ENCODE results near the gene RNPEPL1.

DNA sequence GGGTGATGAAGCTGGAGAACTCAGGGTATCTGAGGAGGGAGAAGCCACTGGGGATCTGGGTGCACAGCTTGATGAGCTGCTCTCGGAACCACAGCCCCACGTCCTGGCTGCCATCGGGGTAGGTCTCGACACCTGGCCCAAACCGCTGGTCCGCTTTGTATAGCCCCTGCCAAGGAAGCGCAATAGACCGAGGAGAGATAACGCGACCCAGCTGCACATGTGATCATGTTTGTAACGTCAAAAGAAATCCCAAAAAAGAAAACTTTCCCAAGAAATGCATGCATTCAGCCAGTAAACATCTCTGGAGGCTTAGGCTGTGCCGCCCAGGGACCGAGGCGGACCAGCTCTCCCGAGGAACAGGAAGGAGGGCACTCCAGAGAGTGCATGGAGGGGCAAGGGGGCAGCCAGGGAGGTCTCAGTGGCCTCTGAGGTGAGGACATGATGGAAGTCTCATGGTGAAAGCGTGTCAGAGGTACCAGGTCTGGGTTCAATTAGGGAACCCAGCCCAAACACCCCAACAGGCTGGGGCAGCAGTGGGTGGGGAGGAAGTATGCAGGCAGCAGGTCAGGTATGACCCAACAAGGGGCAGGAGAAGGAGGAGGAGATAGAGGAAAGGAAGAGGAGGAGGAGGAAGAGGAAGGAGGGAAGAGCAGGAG is 38.8 kb upstream of the RNPEPL1 start:
- TF ChIP-seq EZH2 (IDR thresholded peaks at IDR 0.05) (no peak), POLR2AphosphoS5 (IDR thresholded peaks at IDR 0.05; ENCODE audit: borderline replicate concordance, low read depth, low read length) (no peak)

All from SK-N-MC (cell line).